ENCODE data around the gene ZNF407. TPM values are rescaled to one million over a fixed set of nuclear protein-coding genes. Genes with fewer than 3 reads are reported as not detected.
A peak's percentile ranks its signal among the peaks of the same experiment; 100 is the strongest.

ZNF407 gene
- total and polyA plus RNA-seq, 11 donors, result 3.8 to 14.7 (median 11.5) TPM

- DNase-seq (no peak), ATAC-seq (no peak)
- H3K36me3 ChIP-seq, result peaks cover 0 to 37% (median 24%) of the 10 kb centered on the region in 9 donors
- intact Hi-C loops (cut with DNase I), result no loop called here
- H3K27ac ChIP-seq, result no peak overlapping the region
- H3K4me1 ChIP-seq, result peaks cover 0 to 5% (median 0%) of the 10 kb centered on the region in 12 donors
- TF ChIP-seq, protein P1, sequence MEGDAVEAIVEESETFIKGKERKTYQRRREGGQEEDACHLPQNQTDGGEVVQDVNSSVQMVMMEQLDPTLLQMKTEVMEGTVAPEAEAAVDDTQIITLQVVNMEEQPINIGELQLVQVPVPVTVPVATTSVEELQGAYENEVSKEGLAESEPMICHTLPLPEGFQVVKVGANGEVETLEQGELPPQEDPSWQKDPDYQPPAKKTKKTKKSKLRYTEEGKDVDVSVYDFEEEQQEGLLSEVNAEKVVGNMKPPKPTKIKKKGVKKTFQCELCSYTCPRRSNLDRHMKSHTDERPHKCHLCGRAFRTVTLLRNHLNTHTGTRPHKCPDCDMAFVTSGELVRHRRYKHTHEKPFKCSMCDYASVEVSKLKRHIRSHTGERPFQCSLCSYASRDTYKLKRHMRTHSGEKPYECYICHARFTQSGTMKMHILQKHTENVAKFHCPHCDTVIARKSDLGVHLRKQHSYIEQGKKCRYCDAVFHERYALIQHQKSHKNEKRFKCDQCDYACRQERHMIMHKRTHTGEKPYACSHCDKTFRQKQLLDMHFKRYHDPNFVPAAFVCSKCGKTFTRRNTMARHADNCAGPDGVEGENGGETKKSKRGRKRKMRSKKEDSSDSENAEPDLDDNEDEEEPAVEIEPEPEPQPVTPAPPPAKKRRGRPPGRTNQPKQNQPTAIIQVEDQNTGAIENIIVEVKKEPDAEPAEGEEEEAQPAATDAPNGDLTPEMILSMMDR (IDR thresholded peaks at IDR 0.05), result no peak
- TF ChIP-seq POLR2A (IDR thresholded peaks at IDR 0.05), result no peak
- H3K9me3 ChIP-seq, result no peaks in the 10 kb centered on the region
- no peaks in the 10 kb centered on the region for H3K27me3 ChIP-seq
- no peak overlapping the region for H3K4me3 ChIP-seq
- WGBS, 4 donors, result 88 to 94% (median 90%) methylated on average over 6 of the region's 6 CpGs
Measured at GRCh38 chr18:74878267-74878666, 280.6 kb downstream of the ZNF407 start.

DNA sequence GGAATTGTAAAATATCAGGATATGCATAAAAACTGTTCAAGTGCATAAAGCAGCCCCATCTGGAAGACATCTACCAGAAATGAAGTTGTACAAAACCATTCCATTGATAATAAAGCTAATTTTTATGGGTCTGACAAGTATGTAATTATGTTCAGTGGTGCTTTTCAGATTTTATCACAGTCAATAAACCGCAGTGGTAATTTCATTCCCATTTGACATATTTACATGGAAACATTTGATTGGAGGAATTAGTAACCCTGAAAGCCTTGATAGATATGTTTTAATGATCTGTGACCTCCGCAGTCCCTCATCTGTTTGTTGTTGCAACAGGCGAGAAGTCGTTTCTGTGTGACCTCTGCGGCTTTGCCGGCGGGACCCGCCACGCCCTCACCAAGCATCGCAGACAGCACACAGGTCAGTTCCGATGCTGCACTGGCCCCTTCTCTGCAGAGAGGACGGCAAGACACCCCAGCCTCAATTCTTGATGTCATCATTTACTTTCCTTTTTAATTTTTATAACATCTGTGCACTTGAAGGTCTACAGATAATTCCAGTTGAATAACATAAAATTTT is 283.1 kb downstream of the ZNF407 start:
- DNase-seq, result no peak

GRCh38 chr18:74892066-74892627 is 294.5 kb downstream of the ZNF407 start:
- ATAC-seq (peak in 3 of 4 donors; percentile 70 to 80 (median 74)), DNase-seq (no peak)
- Histone ChIP-seq H3K4me3 (no peak overlapping the region), H3K27me3 (no peaks in the 10 kb centered on the region), H3K36me3 (peaks cover 0 to 22% (median 7%) of the 10 kb centered on the region in 9 donors), H3K9me3 (no peaks in the 10 kb centered on the region), H3K27ac (no peak overlapping the region), H3K4me1 (peaks cover 0 to 11% (median 0%) of the 10 kb centered on the region in 12 donors)
- WGBS, 4 donors, result 74 to 80% (median 78%) methylated on average over 11 of the region's 11 CpGs
- intact Hi-C loops (cut with DNase I), result loop anchor here in 4 of 10 donors (10.0 kb wide), 3 partner anchors 237 to 583 kb away; no protein-coding TSS in a partner anchor
- TF ChIP-seq, protein P1 (IDR thresholded peaks at IDR 0.05), result no peak
- TF ChIP-seq POLR2A (IDR thresholded peaks at IDR 0.05), result no peak

More for the DNA sequence above, 283.1 kb downstream of the ZNF407 start:
- no peaks in the 10 kb centered on the region for H3K4me1 ChIP-seq
- no peak overlapping the region for H3K27ac ChIP-seq
- peaks cover 0 to 55% (median 31%) of the 10 kb centered on the region in 9 donors for H3K36me3 ChIP-seq
- ATAC-seq, result no peak
- no peaks in the 10 kb centered on the region for H3K9me3 ChIP-seq
- intact Hi-C loops (cut with DNase I), result no loop called here
- 87 to 89% (median 88%) methylated on average over 12 of the region's 12 CpGs for WGBS, 4 donors
- no peaks in the 10 kb centered on the region for H3K27me3 ChIP-seq
- TF ChIP-seq POLR2A (IDR thresholded peaks at IDR 0.05), result no peak
- TF ChIP-seq, protein P1 (IDR thresholded peaks at IDR 0.05), result no peak
- no peak overlapping the region for H3K4me3 ChIP-seq

- intact Hi-C loops (cut with DNase I), result loop anchor here in 4 of 10 donors (1.0 to 10.0 kb wide), 6 partner anchors 241 to 584 kb away; no protein-coding TSS in a partner anchor
- Histone ChIP-seq H3K27me3 (no peaks in the 10 kb centered on the region), H3K9me3 (no peaks in the 10 kb centered on the region), H3K27ac (peak overlapping the region in 1 of 12 donors; percentile 27), H3K4me3 (no peak overlapping the region), H3K4me1 (peaks cover 0 to 20% (median 0%) of the 10 kb centered on the region in 12 donors), H3K36me3 (peaks cover 0 to 5% (median 2%) of the 10 kb centered on the region in 9 donors)
- ATAC-seq, result no peak
- 41 to 62% (median 50%) methylated on average over 1 of the region's 1 CpG for WGBS, 4 donors
- no peak for TF ChIP-seq POLR2A (IDR thresholded peaks at IDR 0.05)
- TF ChIP-seq, protein P1 (IDR thresholded peaks at IDR 0.05), result no peak
- no peak for DNase-seq
Measured at GRCh38 chr18:74895686-74896085, 298.0 kb downstream of the ZNF407 start.

Data from heart left ventricle (tissue), 16 donors.